ENCODE measurements around the gene PLTP.

Gene PLTP

DNA sequence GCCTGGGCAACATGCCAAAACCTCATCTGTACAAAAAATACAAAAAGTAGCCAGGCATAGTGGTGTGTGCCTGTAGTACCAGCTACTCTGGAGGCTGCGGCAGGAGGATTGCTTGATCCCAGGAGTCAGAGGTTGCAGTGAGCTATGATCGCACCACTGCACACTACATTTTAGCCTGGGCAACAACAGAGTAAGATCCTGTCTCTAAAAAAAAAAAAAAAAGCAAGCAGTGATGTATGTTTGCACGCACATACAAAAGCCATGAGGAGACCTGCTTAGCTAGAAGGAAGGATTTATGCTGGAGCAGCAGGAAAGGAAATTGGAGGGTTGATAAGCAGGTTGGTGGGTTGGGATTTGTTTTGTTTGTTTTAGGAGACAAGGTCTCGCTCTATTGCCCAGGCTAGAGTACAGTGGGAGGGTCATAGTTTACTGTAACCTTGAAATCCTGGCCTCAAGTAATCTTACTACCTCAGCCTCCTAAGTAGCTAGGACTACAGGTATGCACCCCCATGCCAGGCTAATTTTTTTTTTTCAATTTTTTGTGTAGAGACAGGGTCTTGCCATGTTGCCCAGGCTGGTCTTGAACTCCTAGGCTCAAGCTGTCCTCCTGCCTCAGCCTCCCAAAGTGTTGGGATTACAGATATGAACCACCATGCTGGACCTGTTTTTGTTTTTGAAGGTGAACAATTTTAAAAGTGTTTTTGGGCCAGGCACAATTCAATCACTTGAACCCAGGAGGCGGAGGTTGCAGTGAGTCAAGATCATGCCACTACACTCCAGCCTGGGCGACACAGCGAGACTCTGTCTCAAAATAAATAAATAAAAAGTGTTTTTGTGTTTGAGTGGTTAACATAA lies 50.5 kb downstream of the PLTP start:
- DNase-seq (ENCODE audit: low spot score), result no peak
- TF ChIP-seq, protein P1, sequence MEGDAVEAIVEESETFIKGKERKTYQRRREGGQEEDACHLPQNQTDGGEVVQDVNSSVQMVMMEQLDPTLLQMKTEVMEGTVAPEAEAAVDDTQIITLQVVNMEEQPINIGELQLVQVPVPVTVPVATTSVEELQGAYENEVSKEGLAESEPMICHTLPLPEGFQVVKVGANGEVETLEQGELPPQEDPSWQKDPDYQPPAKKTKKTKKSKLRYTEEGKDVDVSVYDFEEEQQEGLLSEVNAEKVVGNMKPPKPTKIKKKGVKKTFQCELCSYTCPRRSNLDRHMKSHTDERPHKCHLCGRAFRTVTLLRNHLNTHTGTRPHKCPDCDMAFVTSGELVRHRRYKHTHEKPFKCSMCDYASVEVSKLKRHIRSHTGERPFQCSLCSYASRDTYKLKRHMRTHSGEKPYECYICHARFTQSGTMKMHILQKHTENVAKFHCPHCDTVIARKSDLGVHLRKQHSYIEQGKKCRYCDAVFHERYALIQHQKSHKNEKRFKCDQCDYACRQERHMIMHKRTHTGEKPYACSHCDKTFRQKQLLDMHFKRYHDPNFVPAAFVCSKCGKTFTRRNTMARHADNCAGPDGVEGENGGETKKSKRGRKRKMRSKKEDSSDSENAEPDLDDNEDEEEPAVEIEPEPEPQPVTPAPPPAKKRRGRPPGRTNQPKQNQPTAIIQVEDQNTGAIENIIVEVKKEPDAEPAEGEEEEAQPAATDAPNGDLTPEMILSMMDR (IDR thresholded peaks at IDR 0.05; ENCODE audit: extremely low read depth, insufficient read depth, missing control alignments), result no peak
- in situ Hi-C loops (cut with MboI; ENCODE audit: low pct_unique_long_range_greater_than_20kb, low sequenced_read_pairs, unreplicated experiment), result no loop called here

DNA sequence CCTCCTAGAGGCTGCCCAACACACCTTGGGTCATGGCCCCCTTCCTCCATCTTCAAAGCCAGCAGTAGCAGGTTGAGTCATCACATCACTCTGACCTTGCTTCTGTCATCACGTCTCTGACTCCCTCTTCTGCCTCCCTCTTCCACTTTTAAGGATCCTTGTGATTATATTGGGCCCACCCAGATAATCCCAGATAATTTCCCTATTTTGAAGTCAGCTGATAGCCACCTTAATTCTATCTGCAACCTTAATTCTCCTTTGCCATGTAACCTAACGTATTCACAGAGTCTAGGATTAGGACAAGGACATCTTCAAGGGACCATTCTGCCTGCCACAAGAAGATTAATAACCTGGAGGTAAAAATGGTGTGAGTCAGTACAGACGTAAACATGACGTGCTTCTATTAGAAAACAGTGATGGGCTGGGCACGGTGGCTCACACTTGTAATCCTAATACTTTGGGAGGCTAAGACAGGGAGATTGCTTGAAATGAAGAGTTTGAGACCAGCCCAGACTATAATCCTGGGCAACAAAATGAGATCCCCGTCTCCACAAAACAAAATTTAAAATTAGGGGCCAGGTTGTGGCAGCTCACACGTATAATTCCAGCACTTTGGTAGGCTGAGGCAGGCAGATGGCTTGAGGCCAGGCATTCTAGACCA lies 51.3 kb downstream of the PLTP start:
- TF ChIP-seq, protein P1 (IDR thresholded peaks at IDR 0.05; ENCODE audit: extremely low read depth, insufficient read depth, missing control alignments), result no peak
- in situ Hi-C loops (cut with MboI; ENCODE audit: low pct_unique_long_range_greater_than_20kb, low sequenced_read_pairs, unreplicated experiment), result no loop called here
- DNase-seq (ENCODE audit: low spot score), result no peak

DNA sequence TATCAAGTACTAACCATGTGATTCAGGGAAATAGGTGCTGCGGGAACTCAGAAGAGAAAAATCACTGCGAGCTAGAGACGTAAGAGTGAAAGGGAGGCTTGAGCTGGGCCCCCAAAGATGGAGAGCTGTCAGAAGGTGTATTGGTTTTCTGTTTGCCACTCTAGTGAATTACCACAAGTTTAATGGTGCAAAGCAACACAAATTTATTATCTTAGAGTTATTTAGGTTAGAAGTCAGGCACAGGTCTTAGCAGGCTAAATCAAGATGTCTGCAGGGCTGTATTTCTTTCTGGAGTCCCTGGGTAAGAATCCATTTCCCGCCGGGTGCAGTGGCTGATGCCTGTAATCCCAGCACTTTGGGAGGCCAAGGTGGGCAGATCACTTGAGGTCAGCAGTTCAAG lies 52.0 kb downstream of the PLTP start:
- DNase-seq (ENCODE audit: low spot score), result no peak
- in situ Hi-C loops (cut with MboI; ENCODE audit: low pct_unique_long_range_greater_than_20kb, low sequenced_read_pairs, unreplicated experiment), result no loop called here
- TF ChIP-seq, protein P1 (IDR thresholded peaks at IDR 0.05; ENCODE audit: extremely low read depth, insufficient read depth, missing control alignments), result no peak

DNA sequence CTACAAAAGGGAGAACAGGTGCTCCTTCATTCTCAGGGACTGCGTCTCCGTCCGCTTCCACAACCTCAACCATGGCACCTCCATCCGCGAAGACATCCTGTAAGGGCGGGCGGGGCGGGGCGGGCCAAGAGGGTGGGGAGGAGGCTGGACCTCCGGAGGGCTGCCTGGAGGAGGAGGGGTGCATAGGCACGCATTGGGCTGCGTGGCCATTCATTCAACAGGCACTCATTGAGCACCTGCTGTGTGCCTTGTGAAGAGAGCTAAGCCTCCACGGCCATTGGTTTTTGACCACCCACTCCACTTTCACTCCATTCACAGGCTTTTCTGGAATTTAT lies 54.1 kb downstream of the PLTP start:
- TF ChIP-seq, protein P1 (IDR thresholded peaks at IDR 0.05; ENCODE audit: extremely low read depth, insufficient read depth, missing control alignments), result no peak
- in situ Hi-C loops (cut with MboI; ENCODE audit: low pct_unique_long_range_greater_than_20kb, low sequenced_read_pairs, unreplicated experiment), result no loop called here

DNA sequence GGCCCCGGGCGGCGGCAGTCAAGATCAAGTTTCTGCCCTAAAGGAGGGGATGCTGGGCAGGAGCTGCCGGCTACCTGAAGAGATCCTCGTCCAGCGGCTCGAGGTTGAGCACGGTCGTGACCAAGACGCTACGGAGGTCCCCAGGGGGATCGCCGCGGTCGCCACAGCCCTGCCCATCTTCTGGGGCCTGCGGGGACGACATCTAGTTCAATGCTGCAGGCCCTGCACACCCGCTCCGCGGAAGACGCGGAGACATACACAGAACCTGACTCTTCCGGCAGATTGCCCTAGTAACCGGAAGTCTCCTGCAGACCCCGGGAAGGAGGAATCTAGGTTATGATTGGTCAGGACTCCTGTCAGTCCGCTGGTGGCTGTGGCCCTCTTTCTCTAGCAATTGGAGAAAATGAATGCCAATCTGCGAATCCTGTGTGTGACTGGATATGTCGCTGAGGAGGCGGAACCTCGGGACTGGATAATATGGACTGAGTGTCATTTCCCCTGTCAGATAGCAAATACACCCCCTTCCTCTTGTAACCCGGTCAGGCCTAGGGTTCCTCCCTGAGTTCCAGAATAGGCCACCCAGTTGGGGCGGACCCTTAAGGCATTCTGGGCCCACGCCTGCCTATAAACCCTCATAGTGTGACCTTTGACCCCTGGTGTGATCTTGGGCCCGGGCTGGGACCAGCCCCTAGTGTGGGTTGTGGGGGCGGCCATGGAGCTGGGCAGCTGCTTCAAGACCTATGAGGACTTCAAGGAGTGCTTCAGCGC lies 54.7 kb downstream of the PLTP start, which contains the start of the genes ACOT8 and ZSWIM3:
Gene ACOT8 (minus strand): TSS at position 279 of the 768 bp plus-strand sequence. CDS start 77 bp downstream, at position 202.
Gene ZSWIM3 (plus strand): TSS at position 501 of the 768 bp plus-strand sequence. CDS start 212 bp downstream, at position 713.
- in situ Hi-C loops (cut with MboI; ENCODE audit: low pct_unique_long_range_greater_than_20kb, low sequenced_read_pairs, unreplicated experiment), result no loop called here
- TF ChIP-seq, protein P1 (IDR thresholded peaks at IDR 0.05; ENCODE audit: extremely low read depth, insufficient read depth, missing control alignments), result no peak
- DNase-seq (ENCODE audit: low spot score), result peak; percentile 98

More for the DNA sequence above, 54.1 kb downstream of the PLTP start:
- DNase-seq (ENCODE audit: low spot score), result peak; percentile 73

DNA sequence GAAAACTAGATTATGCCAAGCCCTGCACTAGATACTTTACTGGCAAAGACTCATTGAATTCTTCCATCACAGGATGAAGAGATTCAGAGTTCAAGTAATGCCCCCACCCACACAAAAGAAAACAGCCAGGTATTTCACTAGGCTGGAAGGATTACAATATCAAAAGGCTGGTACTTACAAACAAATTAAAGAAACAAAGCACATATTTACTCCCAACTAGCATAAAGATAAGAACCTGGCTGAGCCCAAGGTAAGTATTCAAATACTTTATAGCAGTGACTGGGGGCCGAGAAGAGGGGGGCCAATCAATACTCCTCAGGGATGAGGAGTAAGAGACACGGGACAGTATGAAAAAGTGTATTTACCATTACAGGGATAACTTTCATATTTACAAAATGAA lies 58.5 kb downstream of the PLTP start:
- TF ChIP-seq, protein P1 (IDR thresholded peaks at IDR 0.05; ENCODE audit: extremely low read depth, insufficient read depth, missing control alignments), result no peak
- DNase-seq (ENCODE audit: low spot score), result no peak
- in situ Hi-C loops (cut with MboI; ENCODE audit: low pct_unique_long_range_greater_than_20kb, low sequenced_read_pairs, unreplicated experiment), result no loop called here
